Epithelial cell of esophagus (primary cell): ENCODE results near the gene WDR47.
"Not testable (repeated sequence)": the region's sequence is repeated elsewhere in the genome, so short reads cannot be mapped to it uniquely, and the experiment has no call there.

Experiments used
- DNase-seq: peaks from one replicate; pipeline ENCODE4 v3.0.0; 2010; ENCODE audit warnings: low read depth
- H3K4me3 ChIP-seq: 2 replicates; pipeline ENCODE4 v1.5.1; 2011; ENCODE audit warnings: mild to moderate bottlenecking, low read length, control low read depth
- TF ChIP-seq, protein P1 (sequence below): IDR thresholded peaks from 2 replicates; pipeline ENCODE4 v1.5.1; 2011; ENCODE audit warnings: low read depth, mild to moderate bottlenecking, low read length, control low read depth, inconsistent platforms; ENCODE audit not compliant: insufficient read depth; ENCODE audit errors: missing control alignments

The WDR47 gene

GRCh38 chr1:109067883-109068282 is 26.0 kb upstream of the WDR47 start:
- TF ChIP-seq, protein P1, sequence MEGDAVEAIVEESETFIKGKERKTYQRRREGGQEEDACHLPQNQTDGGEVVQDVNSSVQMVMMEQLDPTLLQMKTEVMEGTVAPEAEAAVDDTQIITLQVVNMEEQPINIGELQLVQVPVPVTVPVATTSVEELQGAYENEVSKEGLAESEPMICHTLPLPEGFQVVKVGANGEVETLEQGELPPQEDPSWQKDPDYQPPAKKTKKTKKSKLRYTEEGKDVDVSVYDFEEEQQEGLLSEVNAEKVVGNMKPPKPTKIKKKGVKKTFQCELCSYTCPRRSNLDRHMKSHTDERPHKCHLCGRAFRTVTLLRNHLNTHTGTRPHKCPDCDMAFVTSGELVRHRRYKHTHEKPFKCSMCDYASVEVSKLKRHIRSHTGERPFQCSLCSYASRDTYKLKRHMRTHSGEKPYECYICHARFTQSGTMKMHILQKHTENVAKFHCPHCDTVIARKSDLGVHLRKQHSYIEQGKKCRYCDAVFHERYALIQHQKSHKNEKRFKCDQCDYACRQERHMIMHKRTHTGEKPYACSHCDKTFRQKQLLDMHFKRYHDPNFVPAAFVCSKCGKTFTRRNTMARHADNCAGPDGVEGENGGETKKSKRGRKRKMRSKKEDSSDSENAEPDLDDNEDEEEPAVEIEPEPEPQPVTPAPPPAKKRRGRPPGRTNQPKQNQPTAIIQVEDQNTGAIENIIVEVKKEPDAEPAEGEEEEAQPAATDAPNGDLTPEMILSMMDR, result no peak
- DNase-seq, result no peak
- no peak overlapping the region for H3K4me3 ChIP-seq

DNA sequence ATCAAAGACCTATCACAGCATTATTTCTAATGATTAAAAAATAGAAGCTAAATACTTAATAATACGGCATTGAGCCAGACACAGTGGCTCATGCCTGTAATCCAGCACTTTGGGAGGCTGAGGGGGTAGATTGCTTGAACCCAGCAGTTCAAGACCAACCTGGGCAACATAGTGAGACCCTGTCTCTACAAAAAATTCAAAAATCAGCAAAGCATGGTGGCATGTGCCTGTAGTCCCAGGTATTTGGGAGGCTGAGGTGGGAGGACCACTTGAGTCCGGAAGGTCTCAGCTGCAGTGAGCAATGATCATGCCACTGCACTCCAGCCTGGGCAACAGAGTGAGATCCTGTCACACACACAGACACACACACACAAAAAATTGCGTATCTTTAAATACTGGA is 23.2 kb upstream of the WDR47 start:
- no peak overlapping the region for H3K4me3 ChIP-seq
- TF ChIP-seq, protein P1, result no peak
- no peak for DNase-seq

DNA sequence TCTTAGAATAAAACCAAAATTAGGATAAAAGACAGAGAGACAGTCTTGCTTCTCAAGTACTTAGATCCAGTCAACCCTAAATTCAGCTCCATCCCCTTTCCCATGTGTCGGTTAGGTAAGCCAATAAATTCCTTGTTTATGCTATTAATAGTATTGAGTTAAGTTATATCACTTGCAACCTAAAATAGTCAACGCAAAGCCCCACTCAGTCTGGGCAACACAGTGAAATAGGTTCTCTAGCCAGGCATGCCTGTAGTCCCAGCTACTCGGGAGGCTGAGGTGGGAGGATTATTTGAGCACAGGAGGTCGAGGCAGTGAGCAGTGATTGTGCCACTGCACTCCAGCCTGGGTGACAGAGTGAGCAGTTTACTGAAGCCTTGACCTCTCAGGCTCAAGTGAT is 19.3 kb upstream of the WDR47 start:
- TF ChIP-seq, protein P1, result no peak
- no peak for DNase-seq
- H3K4me3 ChIP-seq, result no peak overlapping the region

GRCh38 chr1:109060707-109061106 is 18.8 kb upstream of the WDR47 start:
- TF ChIP-seq, protein P1, result no peak
- no peak overlapping the region for H3K4me3 ChIP-seq
- DNase-seq, result no peak

DNA sequence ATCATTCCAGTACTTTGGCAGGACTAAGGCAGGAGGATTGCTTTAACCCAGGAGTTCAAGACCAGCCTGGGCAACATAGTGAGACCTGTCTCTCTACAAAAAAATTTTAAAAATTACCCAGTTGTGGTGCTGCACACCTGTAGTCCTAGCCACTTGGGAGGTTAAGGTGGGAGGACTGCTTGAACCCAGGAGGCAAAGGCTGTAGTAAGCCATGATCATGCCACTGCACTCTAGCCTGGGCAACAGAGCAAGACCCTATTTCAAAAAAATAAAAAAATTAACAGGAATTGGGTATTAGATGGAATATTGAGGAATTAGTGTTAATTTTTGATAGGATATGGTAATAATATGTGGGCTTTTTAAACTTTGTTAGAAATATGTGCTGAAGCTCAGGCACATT is 17.1 kb upstream of the WDR47 start:
- TF ChIP-seq, protein P1, result no peak
- no peak for DNase-seq
- no peak overlapping the region for H3K4me3 ChIP-seq

DNA sequence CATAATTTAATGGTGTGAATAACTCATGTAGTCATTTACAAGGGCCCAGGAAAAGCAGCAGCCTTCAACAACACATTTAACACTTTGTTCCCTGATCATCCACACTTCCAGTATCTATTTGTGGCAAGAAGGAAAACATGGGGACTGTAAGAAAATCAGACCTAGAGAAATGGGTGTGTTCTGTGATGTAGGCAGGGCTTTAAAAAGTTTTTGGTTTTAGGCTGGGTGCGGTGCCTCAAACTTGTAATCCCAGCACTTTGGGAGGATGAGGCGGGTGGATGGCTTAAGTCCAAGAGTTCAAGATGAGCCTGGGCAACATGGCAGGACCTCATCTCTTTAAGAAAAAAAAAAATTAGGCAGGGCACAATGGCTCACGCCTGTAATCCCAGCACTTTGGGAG is 14.2 kb upstream of the WDR47 start:
- DNase-seq, result no peak
- no peak overlapping the region for H3K4me3 ChIP-seq
- TF ChIP-seq, protein P1, result no peak

GRCh38 chr1:109052145-109052544 is 10.2 kb upstream of the WDR47 start:
- not testable (repeated sequence) for H3K4me3 ChIP-seq, DNase-seq
